ENCODE measurements around the gene CITED2.

CITED2 gene

GRCh38 chr6:139334806-139335446 is 39.5 kb downstream of the CITED2 start:
- TF ChIP-seq TCF12 (IDR thresholded peaks at IDR 0.05; ENCODE audit: low read depth) (no peak), NFIC (IDR thresholded peaks at IDR 0.05) (no peak), REST (IDR thresholded peaks at IDR 0.05; ENCODE audit: low read depth) (no peak), USF1 (IDR thresholded peaks at IDR 0.05) (no peak), EP300 (IDR thresholded peaks at IDR 0.05; ENCODE audit: borderline replicate concordance) (no peak), CEBPB (IDR thresholded peaks at IDR 0.05) (no peak), YY1 (IDR thresholded peaks at IDR 0.05; ENCODE audit: low read depth) (no peak), CREB1 (IDR thresholded peaks at IDR 0.05; ENCODE audit: low read depth) (no peak), ZBTB7A (IDR thresholded peaks at IDR 0.05; ENCODE audit: low read depth) (no peak), FOXM1 (IDR thresholded peaks at IDR 0.05; ENCODE audit: borderline replicate concordance, low read depth) (no peak)

GRCh38 chr6:139330826-139331500 is 43.5 kb downstream of the CITED2 start:
- TF ChIP-seq EP300 (IDR thresholded peaks at IDR 0.05; ENCODE audit: borderline replicate concordance) (no peak), USF1 (IDR thresholded peaks at IDR 0.05) (no peak), YY1 (IDR thresholded peaks at IDR 0.05; ENCODE audit: low read depth) (no peak), TCF12 (IDR thresholded peaks at IDR 0.05; ENCODE audit: low read depth) (no peak), RAD21 (IDR thresholded peaks at IDR 0.05; ENCODE audit: low read depth) (no peak), ZBTB7A (IDR thresholded peaks at IDR 0.05; ENCODE audit: low read depth) (no peak), NFIC (IDR thresholded peaks at IDR 0.05) (no peak), FOXM1 (IDR thresholded peaks at IDR 0.05; ENCODE audit: borderline replicate concordance, low read depth) (no peak), CREB1 (IDR thresholded peaks at IDR 0.05; ENCODE audit: low read depth) (no peak), TAF1 (IDR thresholded peaks at IDR 0.05; ENCODE audit: low read depth) (no peak), CEBPB (IDR thresholded peaks at IDR 0.05) (no peak), TEAD4 (IDR thresholded peaks at IDR 0.05) (no peak)

- TF ChIP-seq EP300 (IDR thresholded peaks at IDR 0.05; ENCODE audit: borderline replicate concordance), result no peak
- no peak for TF ChIP-seq CEBPB (IDR thresholded peaks at IDR 0.05)
Observed at GRCh38 chr6:139330306-139330705, 44.1 kb downstream of the CITED2 start.

- TF ChIP-seq EGR1 (IDR thresholded peaks at IDR 0.05), result no peak
- no peak for TF ChIP-seq CEBPB (IDR thresholded peaks at IDR 0.05)
- TF ChIP-seq ZBTB7A (IDR thresholded peaks at IDR 0.05; ENCODE audit: low read depth), result no peak
- TF ChIP-seq TEAD4 (IDR thresholded peaks at IDR 0.05), result no peak
- no peak for TF ChIP-seq CREB1 (IDR thresholded peaks at IDR 0.05; ENCODE audit: low read depth)
- TF ChIP-seq USF1 (IDR thresholded peaks at IDR 0.05), result no peak
- no peak for TF ChIP-seq YY1 (IDR thresholded peaks at IDR 0.05; ENCODE audit: low read depth)
Observed at GRCh38 chr6:139329224-139329623, 45.2 kb downstream of the CITED2 start.

- TF ChIP-seq ZBTB7A (IDR thresholded peaks at IDR 0.05; ENCODE audit: low read depth), result no peak
- TF ChIP-seq FOXM1 (IDR thresholded peaks at IDR 0.05; ENCODE audit: borderline replicate concordance, low read depth), result no peak
- no peak for TF ChIP-seq CEBPB (IDR thresholded peaks at IDR 0.05)
- TF ChIP-seq TEAD4 (IDR thresholded peaks at IDR 0.05), result no peak
- TF ChIP-seq TAF1 (IDR thresholded peaks at IDR 0.05; ENCODE audit: low read depth), result no peak
- no peak for TF ChIP-seq REST (IDR thresholded peaks at IDR 0.05; ENCODE audit: low read depth)
Observed at GRCh38 chr6:139327038-139327437, 47.4 kb downstream of the CITED2 start.

GRCh38 chr6:139325686-139326085 is 48.8 kb downstream of the CITED2 start:
- no peak for TF ChIP-seq ZBTB7A (IDR thresholded peaks at IDR 0.05; ENCODE audit: low read depth)
- TF ChIP-seq CREB1 (IDR thresholded peaks at IDR 0.05; ENCODE audit: low read depth), result no peak
- TF ChIP-seq TAF1 (IDR thresholded peaks at IDR 0.05; ENCODE audit: low read depth), result no peak
- no peak for TF ChIP-seq EGR1 (IDR thresholded peaks at IDR 0.05)
- no peak for TF ChIP-seq CEBPB (IDR thresholded peaks at IDR 0.05)
- no peak for TF ChIP-seq REST (IDR thresholded peaks at IDR 0.05; ENCODE audit: low read depth)
- no peak for TF ChIP-seq TCF12 (IDR thresholded peaks at IDR 0.05; ENCODE audit: low read depth)
- no peak for TF ChIP-seq FOXM1 (IDR thresholded peaks at IDR 0.05; ENCODE audit: borderline replicate concordance, low read depth)
- TF ChIP-seq USF1 (IDR thresholded peaks at IDR 0.05), result no peak

Data from Ishikawa (cell line).